ENCODE data around the gene MRAS.

The MRAS gene

GRCh38 chr3:138371070-138371965 is 22.9 kb downstream of the MRAS start:
- H3K79me2 ChIP-seq (ENCODE audit: control insufficient read depth, low read length), result no peaks in the 10 kb centered on the region
- H3K9me3 ChIP-seq (ENCODE audit: control insufficient read depth, insufficient read depth, low read length), result peaks cover 6% of the 10 kb centered on the region
- no peaks in the 10 kb centered on the region for H3K36me3 ChIP-seq (ENCODE audit: control insufficient read depth, low read length)
- peaks cover 2% of the 10 kb centered on the region; the same call in 1 of the 2 replicates for H4K20me1 ChIP-seq (ENCODE audit: control insufficient read depth, insufficient read depth, low read depth, low read length)
- peak overlapping the region; percentile 10; the same call in 1 of the 2 replicates for H3K4me3 ChIP-seq (ENCODE audit: low read length)
- H3K27me3 ChIP-seq (ENCODE audit: control insufficient read depth, low read length), result peaks cover 76% of the 10 kb centered on the region
- peaks cover 4% of the 10 kb centered on the region; the same call in 1 of the 2 replicates for H3F3A ChIP-seq (ENCODE audit: control insufficient read depth, insufficient read depth)
- H3K9me2 ChIP-seq (replicated peaks; ENCODE audit: control insufficient read depth, low read length), result no peaks in the 10 kb centered on the region
- peak overlapping the region; percentile 48 for H3K4me2 ChIP-seq (ENCODE audit: low read length)
- TF ChIP-seq EZH2phosphoT487 (IDR thresholded peaks at IDR 0.05; ENCODE audit: borderline replicate concordance, low read length) (no peak; the same call in 1 of the 2 replicates), CTCF (IDR thresholded peaks at IDR 0.05; ENCODE audit: low read depth, low read length, poor library complexity, severe bottlenecking) (no peak)
- peaks cover 22% of the 10 kb centered on the region for H3K4me1 ChIP-seq (ENCODE audit: control insufficient read depth, low read length)
- H3K27ac ChIP-seq (ENCODE audit: low read depth, low read length), result no peak overlapping the region

GRCh38 chr3:138373087-138373735 is 24.8 kb downstream of the MRAS start:
- H3K79me2 ChIP-seq (ENCODE audit: control insufficient read depth, low read length), result no peaks in the 10 kb centered on the region
- H3K9me2 ChIP-seq (replicated peaks; ENCODE audit: control insufficient read depth, low read length), result no peaks in the 10 kb centered on the region
- no peak overlapping the region for H3K27ac ChIP-seq (ENCODE audit: low read depth, low read length)
- no peaks in the 10 kb centered on the region for H3K36me3 ChIP-seq (ENCODE audit: control insufficient read depth, low read length)
- peaks cover 73% of the 10 kb centered on the region for H3K27me3 ChIP-seq (ENCODE audit: control insufficient read depth, low read length)
- H3K9me3 ChIP-seq (ENCODE audit: control insufficient read depth, insufficient read depth, low read length), result peaks cover 6% of the 10 kb centered on the region
- H4K20me1 ChIP-seq (ENCODE audit: control insufficient read depth, insufficient read depth, low read depth, low read length), result peaks cover 2% of the 10 kb centered on the region; the same call in 1 of the 2 replicates
- H3K4me2 ChIP-seq (ENCODE audit: low read length), result no peak overlapping the region
- H3K4me1 ChIP-seq (ENCODE audit: control insufficient read depth, low read length), result peaks cover 22% of the 10 kb centered on the region
- TF ChIP-seq CTCF (IDR thresholded peaks at IDR 0.05; ENCODE audit: low read depth, low read length, poor library complexity, severe bottlenecking), result no peak
- no peak for TF ChIP-seq EZH2phosphoT487 (IDR thresholded peaks at IDR 0.05; ENCODE audit: borderline replicate concordance, low read length)
- no peak overlapping the region for H3K4me3 ChIP-seq (ENCODE audit: low read length)
- H3F3A ChIP-seq (ENCODE audit: control insufficient read depth, insufficient read depth), result peaks cover 4% of the 10 kb centered on the region; the same call in 1 of the 2 replicates

GRCh38 chr3:138373736-138374094 is 25.3 kb downstream of the MRAS start:
- Histone ChIP-seq H3K27me3 (ENCODE audit: control insufficient read depth, low read length) (peaks cover 73% of the 10 kb centered on the region), H3F3A (ENCODE audit: control insufficient read depth, insufficient read depth) (peaks cover 4% of the 10 kb centered on the region; the same call in 1 of the 2 replicates), H3K4me2 (ENCODE audit: low read length) (no peak overlapping the region), H3K9me3 (ENCODE audit: control insufficient read depth, insufficient read depth, low read length) (peaks cover 6% of the 10 kb centered on the region), H3K79me2 (ENCODE audit: control insufficient read depth, low read length) (no peaks in the 10 kb centered on the region), H3K9me2 (replicated peaks; ENCODE audit: control insufficient read depth, low read length) (no peaks in the 10 kb centered on the region), H3K36me3 (ENCODE audit: control insufficient read depth, low read length) (no peaks in the 10 kb centered on the region), H3K4me3 (ENCODE audit: low read length) (no peak overlapping the region), H3K4me1 (ENCODE audit: control insufficient read depth, low read length) (peaks cover 22% of the 10 kb centered on the region), H4K20me1 (ENCODE audit: control insufficient read depth, insufficient read depth, low read depth, low read length) (peaks cover 2% of the 10 kb centered on the region; the same call in 1 of the 2 replicates), H3K27ac (ENCODE audit: low read depth, low read length) (no peak overlapping the region)
- no peak for TF ChIP-seq EZH2phosphoT487 (IDR thresholded peaks at IDR 0.05; ENCODE audit: borderline replicate concordance, low read length)
- no peak for TF ChIP-seq CTCF (IDR thresholded peaks at IDR 0.05; ENCODE audit: low read depth, low read length, poor library complexity, severe bottlenecking)
